Bronchial epithelial cell (primary cell): ENCODE data around the gene LBHD2. TPM values are rescaled to one million over a fixed set of nuclear protein-coding genes. Genes with fewer than 3 reads are reported as not detected.

Source experiments
- DNase-seq: peaks from one replicate; pipeline ENCODE4 v3.0.0-alpha.2; 2010; ENCODE audit warnings: low read depth
- FAIRE-seq: peaks from 2 replicates; lab custom pipeline; 2011; peaks lifted over from hg19 to GRCh38; lab: Jason Lieb, UNC
- H3K27me3 ChIP-seq: 2 replicates; pipeline ENCODE4 v1.5.1; 2011; ENCODE audit warnings: low read length; ENCODE audit not compliant: control insufficient read depth, insufficient read depth
- H3K36me3 ChIP-seq: 2 replicates; pipeline ENCODE4 v1.5.1; 2011; ENCODE audit warnings: low read length; ENCODE audit not compliant: control insufficient read depth, insufficient read depth
- H3K4me3 ChIP-seq: 2 replicates; pipeline ENCODE4 v1.5.1; 2011; ENCODE audit warnings: mild to moderate bottlenecking, low read depth, low read length, control low read depth
- CTCF ChIP-seq: IDR thresholded peaks from 2 replicates; pipeline ENCODE4 v1.5.1; 2011; ENCODE audit warnings: mild to moderate bottlenecking, moderate library complexity, low read length, control low read depth, inconsistent platforms; ENCODE audit not compliant: insufficient read depth, severe bottlenecking
- total RNA-seq: library from RNA; depleted of rRNA; stranded (reverse); fragments of >200 nt; gene quantifications from 2 replicates; pipeline ENCODE4 v1.2.1, GENCODE V29; 2014

Gene LBHD2
- total RNA-seq, 1 donor from 2014 or later = not detected

GRCh38 chr14:103086771-103087342 lies 2.8 kb downstream of the LBHD2 start:
- no peak overlapping the region for H3K4me3 ChIP-seq
- no peak for TF ChIP-seq CTCF
- H3K27me3 ChIP-seq = peaks cover 24% of the 10 kb centered on the region
- no peaks in the 10 kb centered on the region for H3K36me3 ChIP-seq
- DNase-seq (no peak), FAIRE-seq (no peak)

DNA sequence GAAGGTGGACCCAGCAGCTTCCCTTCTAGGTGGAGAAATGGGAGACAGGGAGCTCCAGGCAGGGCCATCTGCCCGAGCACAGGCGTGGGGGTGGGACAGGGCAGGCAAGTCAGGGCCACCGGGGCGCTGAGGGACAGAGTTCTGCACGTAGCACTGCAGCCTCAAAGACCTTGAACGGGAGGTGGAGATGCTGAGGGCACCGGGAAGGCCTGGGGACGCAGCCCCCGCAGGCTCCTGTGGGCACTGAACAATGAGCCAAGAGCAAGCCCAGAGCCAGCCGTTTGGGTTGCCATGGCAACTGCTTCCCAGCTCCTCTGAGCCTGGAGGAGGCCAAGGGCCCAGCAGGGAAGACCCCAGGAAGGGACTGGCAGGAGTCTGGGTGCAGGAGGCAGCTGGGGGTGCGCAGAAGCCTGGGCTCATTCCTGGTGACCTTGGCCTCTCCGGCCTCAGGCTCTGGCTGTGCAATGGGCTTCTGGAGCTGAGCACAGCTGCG lies 3.4 kb downstream of the LBHD2 start:
- DNase-seq (no peak), FAIRE-seq (no peak)
- Histone ChIP-seq H3K4me3 (no peak overlapping the region), H3K36me3 (no peaks in the 10 kb centered on the region), H3K27me3 (peaks cover 24% of the 10 kb centered on the region)
- no peak for TF ChIP-seq CTCF

- no peak for FAIRE-seq
- H3K27me3 ChIP-seq = peaks cover 24% of the 10 kb centered on the region
- no peak for DNase-seq
- H3K4me3 ChIP-seq = no peak overlapping the region
- H3K36me3 ChIP-seq = no peaks in the 10 kb centered on the region
- TF ChIP-seq CTCF = no peak
Measured at GRCh38 chr14:103088921-103089320, 4.9 kb downstream of the LBHD2 start.

DNA sequence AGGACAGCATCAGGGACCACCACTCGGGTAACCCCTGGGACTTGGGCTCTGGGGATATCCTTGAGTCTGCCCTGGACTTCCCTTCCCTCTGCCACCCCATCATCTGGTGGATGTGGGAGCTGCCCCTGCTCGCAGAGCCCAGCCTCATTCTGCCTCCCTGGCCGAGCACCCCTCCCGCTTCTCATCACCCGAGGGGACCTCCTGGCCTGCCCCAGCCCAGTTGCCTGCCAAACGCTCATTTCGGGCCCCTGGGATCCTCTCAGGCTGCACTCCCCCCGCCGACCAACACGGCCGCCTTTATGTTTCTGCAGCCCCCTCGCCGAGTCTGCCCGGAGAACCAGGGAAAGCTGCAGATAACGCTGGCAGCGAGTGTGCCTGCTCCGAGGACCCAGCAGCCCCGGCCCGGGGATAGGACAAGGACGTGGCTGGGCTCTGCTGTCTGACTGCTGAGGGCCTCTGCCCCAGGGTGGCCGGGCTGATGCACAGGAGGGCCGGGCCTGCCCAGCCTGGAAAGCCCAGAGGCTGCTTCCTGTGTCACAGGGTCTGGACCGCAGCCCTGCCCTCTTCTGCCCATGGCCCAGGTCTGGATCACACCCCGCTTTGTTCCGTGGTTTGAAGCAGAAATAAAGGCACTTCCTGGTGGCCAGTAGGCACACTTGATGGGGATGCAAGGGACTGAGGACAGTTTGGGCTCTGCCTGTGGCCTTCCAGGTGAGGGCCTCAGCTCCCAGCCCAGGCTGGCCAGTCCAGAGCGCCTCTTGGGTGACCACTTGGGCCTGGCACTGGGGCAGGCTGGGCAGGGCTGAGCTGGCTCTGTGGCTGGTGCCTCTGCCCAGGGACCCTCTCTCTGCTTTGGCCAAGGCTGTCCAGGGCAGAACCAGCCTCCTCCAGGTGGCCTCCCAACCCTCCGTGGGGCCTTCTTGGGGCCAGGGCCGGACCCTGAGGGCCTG lies 5.7 kb downstream of the LBHD2 start:
- no peak overlapping the region for H3K4me3 ChIP-seq
- FAIRE-seq = no peak
- no peak for TF ChIP-seq CTCF
- H3K27me3 ChIP-seq = peaks cover 19% of the 10 kb centered on the region
- no peak for DNase-seq
- no peaks in the 10 kb centered on the region for H3K36me3 ChIP-seq

DNA sequence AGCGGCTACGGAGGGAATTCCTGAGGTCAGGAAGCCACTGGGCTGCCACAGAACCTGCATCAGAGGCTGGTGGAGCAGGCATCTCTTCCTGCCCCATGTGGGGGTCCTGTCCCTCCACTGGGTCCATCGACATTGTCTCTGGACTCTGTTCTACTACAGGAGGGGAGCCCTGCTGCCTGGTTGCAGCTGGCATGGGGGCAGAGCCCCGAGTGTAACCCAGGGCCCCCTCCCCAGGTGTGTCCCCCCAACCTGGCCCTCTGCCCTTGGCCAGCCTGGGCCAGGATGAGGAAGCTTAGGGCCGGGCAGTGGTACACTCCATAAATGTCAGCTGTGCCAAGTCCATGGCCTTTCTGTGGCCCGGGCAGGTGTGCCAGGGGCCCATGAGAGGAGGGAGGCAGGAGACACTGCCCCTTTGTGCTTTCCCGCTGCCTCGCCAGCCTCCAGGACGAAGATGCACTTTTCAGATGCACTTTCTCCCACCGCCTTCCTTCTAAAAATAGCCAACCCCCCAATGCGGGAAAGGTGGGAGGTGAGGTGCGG lies 6.5 kb downstream of the LBHD2 start:
- FAIRE-seq (no peak), DNase-seq (no peak)
- Histone ChIP-seq H3K4me3 (no peak overlapping the region), H3K27me3 (peaks cover 16% of the 10 kb centered on the region), H3K36me3 (no peaks in the 10 kb centered on the region)
- no peak for TF ChIP-seq CTCF
